AG09309 (cell line): ENCODE data around the gene GTF2IRD2.
"Not testable (repeated sequence)": the region's sequence is repeated elsewhere in the genome, so short reads cannot be mapped to it uniquely, and the experiment has no call there.

ENCODE experiments used
- DNase-seq: peaks from one replicate; pipeline ENCODE4 v3.0.0-alpha.2; 2010; ENCODE audit warnings: low read depth
- H3K4me3 ChIP-seq: 2 replicates; pipeline ENCODE4 v1.5.1; 2011; ENCODE audit warnings: mild to moderate bottlenecking, low read depth, low read length, moderate library complexity; ENCODE audit not compliant: control insufficient read depth

The GTF2IRD2 gene

GRCh38 chr7:74850833-74851721 is at the start of gene GTF2IRD2:
GTF2IRD2 (minus strand) TSS chr7:74851605; CDS start chr7:74836378, 15,227 bp downstream.
- H3K4me3 ChIP-seq, DNase-seq: not testable (repeated sequence)

GRCh38 chr7:74890158-74891123 is 39.0 kb upstream of the GTF2IRD2 start:
- DNase-seq, result peak; percentile 11
- H3K4me3 ChIP-seq, result peak overlapping the region; percentile 54

- not testable (repeated sequence) for DNase-seq
Observed at GRCh38 chr7:74889518-74890129, 38.2 kb upstream of the GTF2IRD2 start.

GRCh38 chr7:74885295-74885694 is 33.9 kb upstream of the GTF2IRD2 start:
- not testable (repeated sequence) for DNase-seq, H3K4me3 ChIP-seq

More at GRCh38 chr7:74889518-74890129, 38.2 kb upstream of the GTF2IRD2 start:
- not testable (repeated sequence) for H3K4me3 ChIP-seq

- H3K4me3 ChIP-seq, DNase-seq: not testable (repeated sequence)
Observed at GRCh38 chr7:74882110-74882509, 30.7 kb upstream of the GTF2IRD2 start.

GRCh38 chr7:74874748-74875512 is 23.5 kb upstream of the GTF2IRD2 start:
- not testable (repeated sequence) for DNase-seq, H3K4me3 ChIP-seq

- H3K4me3 ChIP-seq, DNase-seq: not testable (repeated sequence)
Observed at GRCh38 chr7:74874104-74874747, 22.8 kb upstream of the GTF2IRD2 start.

- DNase-seq, H3K4me3 ChIP-seq: not testable (repeated sequence)
Observed at GRCh38 chr7:74872542-74872941, 21.1 kb upstream of the GTF2IRD2 start.

- H3K4me3 ChIP-seq, DNase-seq: not testable (repeated sequence)
Observed at GRCh38 chr7:74865777-74866176, 14.4 kb upstream of the GTF2IRD2 start.

- DNase-seq, H3K4me3 ChIP-seq: not testable (repeated sequence)
Observed at GRCh38 chr7:74849853-74850252, 1.6 kb downstream of the GTF2IRD2 start.

- DNase-seq, H3K4me3 ChIP-seq: not testable (repeated sequence)
Observed at GRCh38 chr7:74830411-74830810, 21.0 kb downstream of the GTF2IRD2 start.

- not testable (repeated sequence) for DNase-seq, H3K4me3 ChIP-seq
Observed at GRCh38 chr7:74829959-74830358, 21.4 kb downstream of the GTF2IRD2 start.

GRCh38 chr7:74821259-74821658 is 30.1 kb downstream of the GTF2IRD2 start:
- DNase-seq, H3K4me3 ChIP-seq: not testable (repeated sequence)

- not testable (repeated sequence) for H3K4me3 ChIP-seq, DNase-seq
Observed at GRCh38 chr7:74820146-74820805, 31.1 kb downstream of the GTF2IRD2 start.

GRCh38 chr7:74815882-74816281 is 35.5 kb downstream of the GTF2IRD2 start:
- not testable (repeated sequence) for H3K4me3 ChIP-seq, DNase-seq

GRCh38 chr7:74798644-74799043 is 52.8 kb downstream of the GTF2IRD2 start:
- DNase-seq, H3K4me3 ChIP-seq: not testable (repeated sequence)
